ENCODE data around the gene PAK3. TPM values are rescaled to one million over a fixed set of nuclear protein-coding genes. Genes with fewer than 3 reads are reported as not detected.

The PAK3 gene
- total and polyA plus RNA-seq, 9 of the 15 experiments (the other 6 are each of a cell fraction or from before 2014, with no cell fraction given): not detected

DNA sequence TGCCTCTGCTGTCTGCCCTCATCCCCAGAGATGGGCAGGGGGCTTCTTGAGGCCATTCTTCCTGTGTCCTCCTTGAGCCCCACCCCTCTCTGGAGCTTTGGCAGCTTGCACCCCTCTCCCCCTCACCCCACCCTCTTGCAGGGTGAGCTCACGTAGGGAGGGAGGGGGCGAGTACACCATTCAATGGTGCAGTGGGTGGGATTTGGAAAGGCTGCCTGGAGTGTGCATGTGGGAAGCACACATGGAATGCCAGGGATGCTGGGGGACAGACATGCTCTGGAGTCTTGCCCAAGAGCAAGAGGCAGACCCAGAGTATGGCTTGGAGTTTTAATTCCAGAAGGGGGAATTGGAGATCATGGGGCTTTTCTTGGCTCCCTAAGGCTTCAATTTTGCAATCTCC, 5.6 kb downstream of the PAK3 start (continued):
- TF ChIP-seq, protein P1, sequence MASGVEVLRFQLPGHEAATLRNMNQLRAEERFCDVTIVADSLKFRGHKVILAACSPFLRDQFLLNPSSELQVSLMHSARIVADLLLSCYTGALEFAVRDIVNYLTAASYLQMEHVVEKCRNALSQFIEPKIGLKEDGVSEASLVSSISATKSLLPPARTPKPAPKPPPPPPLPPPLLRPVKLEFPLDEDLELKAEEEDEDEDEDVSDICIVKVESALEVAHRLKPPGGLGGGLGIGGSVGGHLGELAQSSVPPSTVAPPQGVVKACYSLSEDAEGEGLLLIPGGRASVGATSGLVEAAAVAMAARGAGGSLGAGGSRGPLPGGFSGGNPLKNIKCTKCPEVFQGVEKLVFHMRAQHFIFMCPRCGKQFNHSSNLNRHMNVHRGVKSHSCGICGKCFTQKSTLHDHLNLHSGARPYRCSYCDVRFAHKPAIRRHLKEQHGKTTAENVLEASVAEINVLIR (CRISPR knock-in tag; IDR thresholded peaks at IDR 0.05): no peak
- no peak for TF ChIP-seq POLR2AphosphoS5 (IDR thresholded peaks at IDR 0.05; ENCODE audit: control insufficient read depth, insufficient read depth, low read depth, low read length)
- no peak for TF ChIP-seq ZNF316 (IDR thresholded peaks at IDR 0.05)
- TF ChIP-seq, protein P2, sequence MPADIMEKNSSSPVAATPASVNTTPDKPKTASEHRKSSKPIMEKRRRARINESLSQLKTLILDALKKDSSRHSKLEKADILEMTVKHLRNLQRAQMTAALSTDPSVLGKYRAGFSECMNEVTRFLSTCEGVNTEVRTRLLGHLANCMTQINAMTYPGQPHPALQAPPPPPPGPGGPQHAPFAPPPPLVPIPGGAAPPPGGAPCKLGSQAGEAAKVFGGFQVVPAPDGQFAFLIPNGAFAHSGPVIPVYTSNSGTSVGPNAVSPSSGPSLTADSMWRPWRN (IDR thresholded peaks at IDR 0.05; ENCODE audit: low read depth): no peak
- TF ChIP-seq SAFB (IDR thresholded peaks at IDR 0.05; ENCODE audit: borderline replicate concordance, low read depth, low read length): no peak
- TF ChIP-seq, protein P3, sequence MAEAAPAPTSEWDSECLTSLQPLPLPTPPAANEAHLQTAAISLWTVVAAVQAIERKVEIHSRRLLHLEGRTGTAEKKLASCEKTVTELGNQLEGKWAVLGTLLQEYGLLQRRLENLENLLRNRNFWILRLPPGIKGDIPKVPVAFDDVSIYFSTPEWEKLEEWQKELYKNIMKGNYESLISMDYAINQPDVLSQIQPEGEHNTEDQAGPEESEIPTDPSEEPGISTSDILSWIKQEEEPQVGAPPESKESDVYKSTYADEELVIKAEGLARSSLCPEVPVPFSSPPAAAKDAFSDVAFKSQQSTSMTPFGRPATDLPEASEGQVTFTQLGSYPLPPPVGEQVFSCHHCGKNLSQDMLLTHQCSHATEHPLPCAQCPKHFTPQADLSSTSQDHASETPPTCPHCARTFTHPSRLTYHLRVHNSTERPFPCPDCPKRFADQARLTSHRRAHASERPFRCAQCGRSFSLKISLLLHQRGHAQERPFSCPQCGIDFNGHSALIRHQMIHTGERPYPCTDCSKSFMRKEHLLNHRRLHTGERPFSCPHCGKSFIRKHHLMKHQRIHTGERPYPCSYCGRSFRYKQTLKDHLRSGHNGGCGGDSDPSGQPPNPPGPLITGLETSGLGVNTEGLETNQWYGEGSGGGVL (CRISPR knock-in tag; IDR thresholded peaks at IDR 0.05): no peak
- TF ChIP-seq STAT5A (IDR thresholded peaks at IDR 0.05; ENCODE audit: borderline replicate concordance, low read length): no peak
- no peak for TF ChIP-seq NELFE (IDR thresholded peaks at IDR 0.05; ENCODE audit: insufficient read depth, insufficient read length)
